Left lung (tissue), 10 donors: ENCODE measurements around the gene AP4S1. TPM values are rescaled to one million over a fixed set of nuclear protein-coding genes. Genes with fewer than 3 reads are reported as not detected.
A peak's percentile ranks its signal among the peaks of the same experiment; 100 is the strongest.
"Not testable (repeated sequence)": the region's sequence is repeated elsewhere in the genome, so short reads cannot be mapped to it uniquely, and the experiment has no call there.

Experiments
- ATAC-seq: fragments of 200-7000 bp; cut with Tn5 transposase; one replicate; pipeline ENCODE4 v1.9.1; 2020; ENCODE audit warnings: moderate library complexity
- DNase-seq, 4 donors: peaks; one replicate each; pipeline ENCODE4 v3.0.0-alpha.2; 2013 to 2020
- H3K27ac ChIP-seq, 2 donors: fragments of 200-600 bp; sonication (generic) in 1 of 2; one replicate each; pipeline versions ENCODE4 v1.5.0 to v1.8.0; 2020 to 2021
- H3K27me3 ChIP-seq, 2 donors: fragments of 200-600 bp; sonication (generic) in 1 of 2; one replicate each; pipeline versions ENCODE4 v1.5.0 to v1.8.0; 2020 to 2021
- H3K36me3 ChIP-seq, 2 donors: fragments of 200-600 bp; sonication (generic) in 1 of 2; one replicate each; pipeline versions ENCODE4 v1.5.0 to v1.8.0; 2020 to 2021
- H3K4me1 ChIP-seq, 2 donors: fragments of 200-600 bp; one replicate each; pipeline ENCODE4 v1.8.0; 2021
- H3K4me3 ChIP-seq, 2 donors: fragments of 200-600 bp; sonication (generic) in 1 of 2; one replicate each; pipeline versions ENCODE4 v1.5.0 to v1.8.0; 2020 to 2021; ENCODE audit warnings: mild to moderate bottlenecking in 1 of 2
- H3K9me3 ChIP-seq, 2 donors: fragments of 200-600 bp; sonication (generic) in 1 of 2; one replicate each; pipeline versions ENCODE4 v1.5.0 to v1.8.0; 2020 to 2021
- intact Hi-C, 2 donors: fragments of 100-400 bp; cut with DNase I; formaldehyde crosslinking; loops; one replicate each; pipeline versions ENCODE4 v1.11.2 to v1.14.2; 2022
- polyA plus RNA-seq, 6 donors: library from polyadenylated mRNA; unstranded; fragments of 120-200 nt; gene quantifications; one replicate each; pipeline ENCODE4 v1.2.1, GENCODE V29; 2013; ENCODE audit not compliant: insufficient read length in 6 of 6
- total RNA-seq, 2 donors: library from RNA; stranded (reverse); fragmentation: NEBNext Ultra II Directional; extraction: Animal tissue kit (Norgen Biotek cat#: 25700); gene quantifications; one replicate each; pipeline ENCODE4 v1.2.1, GENCODE V29; 2021
- TF ChIP-seq, protein P1 (sequence below), 2 donors: fragments of 200-600 bp; sonication (generic) in 1 of 2; IDR thresholded peaks; one replicate each; pipeline versions ENCODE4 v1.5.0 to v1.8.0; 2021; ENCODE audit warnings: antibody characterized with exemption in 2 of 2
- donor health status: DM: no; HTN: yes; CAD: no.
- donor health status: DM: no; HTN: no; CAD: no.

AP4S1 gene
- total and polyA plus RNA-seq, 8 donors: 6.9 to 25.0 (median 19.6) TPM

DNA sequence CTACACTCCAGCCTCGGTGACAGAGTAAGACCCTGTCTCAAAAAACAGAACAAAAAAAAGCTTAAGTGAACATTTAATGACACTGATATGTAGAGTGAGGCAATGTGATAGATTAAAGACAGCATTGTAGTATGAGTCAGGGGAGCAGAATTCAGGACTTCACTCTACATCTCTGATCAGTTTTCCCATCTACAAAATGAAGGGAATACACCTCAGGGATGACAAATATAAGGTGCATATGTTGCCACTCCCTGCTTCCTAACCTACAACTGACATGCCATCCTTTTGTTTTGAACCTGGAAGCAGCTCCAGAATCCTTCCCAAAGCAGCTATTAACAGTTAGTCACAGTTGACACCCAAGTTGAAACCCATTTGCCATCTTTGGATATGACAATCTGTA lies 31.6 kb downstream of the AP4S1 start:
- H3K27ac ChIP-seq: no peak overlapping the region
- TF ChIP-seq, protein P1, sequence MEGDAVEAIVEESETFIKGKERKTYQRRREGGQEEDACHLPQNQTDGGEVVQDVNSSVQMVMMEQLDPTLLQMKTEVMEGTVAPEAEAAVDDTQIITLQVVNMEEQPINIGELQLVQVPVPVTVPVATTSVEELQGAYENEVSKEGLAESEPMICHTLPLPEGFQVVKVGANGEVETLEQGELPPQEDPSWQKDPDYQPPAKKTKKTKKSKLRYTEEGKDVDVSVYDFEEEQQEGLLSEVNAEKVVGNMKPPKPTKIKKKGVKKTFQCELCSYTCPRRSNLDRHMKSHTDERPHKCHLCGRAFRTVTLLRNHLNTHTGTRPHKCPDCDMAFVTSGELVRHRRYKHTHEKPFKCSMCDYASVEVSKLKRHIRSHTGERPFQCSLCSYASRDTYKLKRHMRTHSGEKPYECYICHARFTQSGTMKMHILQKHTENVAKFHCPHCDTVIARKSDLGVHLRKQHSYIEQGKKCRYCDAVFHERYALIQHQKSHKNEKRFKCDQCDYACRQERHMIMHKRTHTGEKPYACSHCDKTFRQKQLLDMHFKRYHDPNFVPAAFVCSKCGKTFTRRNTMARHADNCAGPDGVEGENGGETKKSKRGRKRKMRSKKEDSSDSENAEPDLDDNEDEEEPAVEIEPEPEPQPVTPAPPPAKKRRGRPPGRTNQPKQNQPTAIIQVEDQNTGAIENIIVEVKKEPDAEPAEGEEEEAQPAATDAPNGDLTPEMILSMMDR (IDR thresholded peaks at IDR 0.05): no peak
- DNase-seq (no peak), ATAC-seq (no peak)
- no peaks in the 10 kb centered on the region for H3K9me3 ChIP-seq
- intact Hi-C loops: no loop called here
- H3K4me3 ChIP-seq: no peak overlapping the region
- H3K4me1 ChIP-seq: peaks cover 8 to 12% of the 10 kb centered on the region in 2 donors
- H3K36me3 ChIP-seq: no peaks in the 10 kb centered on the region
- H3K27me3 ChIP-seq: no peaks in the 10 kb centered on the region

DNA sequence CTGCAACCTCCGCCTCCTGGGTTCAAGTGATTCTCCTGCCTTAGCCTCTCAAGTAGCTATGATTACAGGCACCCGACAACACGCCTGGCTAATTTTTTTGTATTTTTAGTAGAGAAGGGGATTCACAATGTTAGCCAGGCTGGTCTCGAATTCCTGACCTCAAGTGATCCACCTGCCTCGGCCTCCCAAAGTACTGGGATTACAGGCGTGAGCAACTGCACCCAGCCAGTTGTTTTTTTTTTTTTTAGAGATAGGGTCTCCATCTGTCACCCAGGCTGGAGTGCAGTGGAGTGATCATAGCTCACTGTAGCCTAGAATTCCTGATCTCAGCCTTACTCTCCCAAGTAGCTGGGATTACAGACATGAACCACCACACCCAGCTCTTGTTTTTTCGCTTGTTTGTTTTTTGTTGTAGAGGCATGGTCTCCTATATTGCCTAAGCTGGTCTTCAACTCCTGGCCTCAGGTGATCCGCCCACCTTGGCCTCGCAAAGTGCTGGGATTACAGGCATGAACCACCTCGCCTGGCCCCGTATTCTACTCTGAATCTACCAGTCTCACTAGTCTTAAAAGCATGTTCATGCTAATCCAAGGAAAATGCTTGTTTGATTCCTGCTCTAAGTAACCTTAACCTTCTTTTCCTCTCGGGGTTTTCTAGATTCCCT lies 32.4 kb downstream of the AP4S1 start:
- TF ChIP-seq, protein P1 (IDR thresholded peaks at IDR 0.05): no peak
- no peak for ATAC-seq
- H3K36me3 ChIP-seq: no peaks in the 10 kb centered on the region
- H3K4me3 ChIP-seq: no peak overlapping the region
- H3K4me1 ChIP-seq: peaks cover 8 to 12% of the 10 kb centered on the region in 2 donors
- no peak for DNase-seq
- no peaks in the 10 kb centered on the region for H3K9me3 ChIP-seq
- intact Hi-C loops: no loop called here
- no peaks in the 10 kb centered on the region for H3K27me3 ChIP-seq
- H3K27ac ChIP-seq: no peak overlapping the region

DNA sequence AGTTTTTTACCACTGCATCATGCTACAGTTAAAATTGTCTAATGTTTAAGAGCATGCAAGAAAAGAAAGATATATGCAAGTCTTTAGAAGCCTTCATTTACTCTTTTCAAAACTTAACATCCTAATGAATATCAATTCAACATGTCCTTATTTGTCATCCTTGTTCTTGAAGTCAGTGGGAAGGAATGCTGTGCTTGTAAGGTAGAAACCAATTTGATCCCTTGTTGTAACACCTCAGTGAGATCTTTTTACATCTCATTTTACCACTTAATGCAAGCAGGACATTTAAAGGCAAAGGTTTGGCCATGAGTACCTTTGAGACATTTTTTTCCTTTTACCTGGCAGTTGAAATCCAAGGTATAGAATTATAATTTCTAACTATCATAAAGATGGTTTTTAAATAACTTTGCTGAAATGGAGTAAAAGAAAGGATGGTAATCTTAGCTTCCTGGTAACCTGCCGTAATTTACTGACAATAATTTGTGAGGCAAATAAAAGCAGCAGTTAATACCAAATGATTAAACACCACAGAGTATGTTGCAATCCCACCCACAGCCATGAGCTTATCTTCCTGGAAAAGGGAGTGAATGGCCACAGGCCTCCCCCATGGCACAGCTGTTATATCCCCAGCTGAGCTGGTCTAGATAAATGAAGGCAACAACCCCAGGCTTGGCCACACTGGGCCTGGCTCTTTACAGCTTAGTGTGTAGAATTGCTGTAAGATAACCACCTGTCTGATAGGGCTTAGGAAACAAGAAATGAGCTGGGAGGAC lies 33.9 kb downstream of the AP4S1 start:
- no peak overlapping the region for H3K4me3 ChIP-seq
- intact Hi-C loops: no loop called here

DNA sequence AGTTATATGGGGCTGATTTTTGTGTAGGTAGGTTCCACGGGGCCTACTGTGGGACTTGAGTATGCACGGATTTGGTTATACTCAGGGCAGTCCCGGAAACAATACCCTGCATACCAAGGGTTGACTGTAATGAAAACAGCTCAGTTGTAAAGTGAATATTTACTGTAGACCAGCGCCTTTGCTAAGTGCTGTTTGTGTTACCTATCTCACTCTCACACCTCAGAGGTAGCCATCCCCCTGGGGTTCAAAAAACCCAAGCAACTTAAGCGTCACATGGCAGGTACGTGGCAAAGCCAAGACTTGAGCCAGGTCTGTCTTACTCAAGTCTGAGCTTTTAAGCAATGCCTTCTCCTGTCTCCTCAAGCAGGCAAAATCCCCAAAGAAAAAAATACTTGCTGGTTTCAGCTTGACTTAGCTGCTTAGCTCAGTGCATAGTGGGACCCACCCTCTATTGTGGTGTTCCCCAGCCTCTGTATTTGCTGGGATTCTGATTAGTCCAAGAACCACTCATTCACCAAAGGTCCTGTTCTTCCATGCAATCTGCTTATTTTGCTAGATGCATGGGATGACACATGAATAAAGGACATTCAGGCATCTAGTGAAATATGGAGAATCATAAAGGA lies 34.9 kb downstream of the AP4S1 start:
- intact Hi-C loops: no loop called here
- TF ChIP-seq, protein P1 (IDR thresholded peaks at IDR 0.05): no peak
- Histone ChIP-seq H3K27me3 (no peaks in the 10 kb centered on the region), H3K4me3 (no peak overlapping the region), H3K4me1 (peaks cover 8 to 12% of the 10 kb centered on the region in 2 donors), H3K9me3 (no peaks in the 10 kb centered on the region), H3K27ac (no peak overlapping the region), H3K36me3 (no peaks in the 10 kb centered on the region)
- ATAC-seq (peak; percentile 55), DNase-seq (no peak)

More for the DNA sequence above, 33.9 kb downstream of the AP4S1 start:
- TF ChIP-seq, protein P1 (IDR thresholded peaks at IDR 0.05): no peak
- peak overlapping the region; percentile 7 to 26 for H3K27ac ChIP-seq
- DNase-seq: peak in 2 of 4 donors; percentile 28 to 46
- peak; percentile 65 for ATAC-seq
- no peaks in the 10 kb centered on the region for H3K27me3 ChIP-seq
- peaks cover 8 to 12% of the 10 kb centered on the region in 2 donors for H3K4me1 ChIP-seq
- no peaks in the 10 kb centered on the region for H3K36me3 ChIP-seq
- H3K9me3 ChIP-seq: no peaks in the 10 kb centered on the region

DNA sequence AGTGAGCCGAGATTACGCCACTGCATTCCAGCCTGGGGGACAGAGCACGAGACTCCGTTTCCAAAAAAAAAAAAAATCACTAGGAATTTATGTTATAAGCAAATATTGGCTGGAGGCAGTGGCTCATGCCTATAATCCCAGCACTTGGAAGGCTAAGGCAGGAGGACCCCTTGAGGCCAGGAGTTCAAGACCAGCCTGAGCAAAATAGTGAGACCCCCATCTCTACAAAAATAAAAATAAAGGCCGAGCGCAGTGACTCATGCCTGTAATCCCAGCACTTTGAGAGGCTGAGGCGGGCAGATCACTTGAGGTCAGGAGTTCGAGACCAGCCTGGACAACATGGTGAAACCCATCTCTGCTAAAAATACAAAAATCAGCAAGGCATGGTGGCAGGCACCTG lies 37.5 kb downstream of the AP4S1 start:
- DNase-seq, H3K9me3 ChIP-seq, intact Hi-C loops, ATAC-seq, H3K27me3 ChIP-seq, H3K27ac ChIP-seq, H3K4me3 ChIP-seq, H3K36me3 ChIP-seq: not testable (repeated sequence)
- peaks cover 12 to 17% of the 10 kb centered on the region in 2 donors for H3K4me1 ChIP-seq
